ENCODE data around the gene HSD11B1L.

HSD11B1L gene

GRCh38 chr19:5717215-5717935 lies 36.5 kb downstream of the HSD11B1L start:
- CTCF ChIA-PET: interaction anchor here (0.7 to 1.6 kb wide), 3 partner anchors 11 to 72 kb away, joined by 3 to 6 read pairs (median 3); no protein-coding TSS in a partner anchor
- H3K36me3 ChIP-seq (ENCODE audit: control insufficient read depth in 2 of 2, insufficient read depth in 1 of 2, low read length in 2 of 2): peaks cover 28 to 34% of the 10 kb centered on the region in 2 experiments; a peak in 2 of 3 replicates
- H3K27ac ChIP-seq (ENCODE audit: extremely low read depth, low read depth, low read length): no peak overlapping the region; the same call in 1 of the 2 replicates
- peaks cover 12% of the 10 kb centered on the region; the same call in 1 of the 2 replicates for H3K4me1 ChIP-seq (ENCODE audit: control insufficient read depth, insufficient read depth, low read length)
- no peak overlapping the region for H3K4me3 ChIP-seq (ENCODE audit: low read depth, low read length)
- no peaks in the 10 kb centered on the region for H3K9me3 ChIP-seq (ENCODE audit: control insufficient read depth, insufficient read depth, low read depth, low read length)
- POLR2A ChIA-PET: interaction anchor here (0.6 to 4.1 kb wide), 4 partner anchors 9 to 35 kb away, joined by 4 to 62 read pairs (median 8); partner anchors contain the start of gene RPL36
- no peak for TF ChIP-seq SP3 (tag by site-specific recombination; IDR thresholded peaks at IDR 0.05)
- no peak for TF ChIP-seq ZNF146 (tag by site-specific recombination; IDR thresholded peaks at IDR 0.05)
- no peak for TF ChIP-seq ZBTB1 (tag by site-specific recombination; IDR thresholded peaks at IDR 0.05)
- no peak for TF ChIP-seq ZNF510 (tag by site-specific recombination; IDR thresholded peaks at IDR 0.05; ENCODE audit: insufficient replicate concordance)
- no peak for TF ChIP-seq ZNF549 (tag by site-specific recombination; IDR thresholded peaks at IDR 0.05)
- TF ChIP-seq ZFHX2 (tag by site-specific recombination; conservative IDR thresholded peaks at IDR 0.05): no peak
- no peak for TF ChIP-seq ZFP69B (tag by site-specific recombination; IDR thresholded peaks at IDR 0.05)
- TF ChIP-seq YY2 (tag by site-specific recombination; IDR thresholded peaks at IDR 0.05): no peak
- TF ChIP-seq ZNF221 (tag by site-specific recombination; IDR thresholded peaks at IDR 0.05; ENCODE audit: borderline replicate concordance): no peak
- TF ChIP-seq ZBTB21 (tag by site-specific recombination; IDR thresholded peaks at IDR 0.05): no peak
- no peak for TF ChIP-seq ZNF785 (tag by site-specific recombination; IDR thresholded peaks at IDR 0.05)
- no peak for TF ChIP-seq ZNF394 (tag by site-specific recombination; IDR thresholded peaks at IDR 0.05; ENCODE audit: borderline replicate concordance)
- TF ChIP-seq ZIC2 (tag by site-specific recombination; IDR thresholded peaks at IDR 0.05): no peak
- no peak for TF ChIP-seq ZNF837 (tag by site-specific recombination; IDR thresholded peaks at IDR 0.05)
- no peak for TF ChIP-seq ZNF792 (tag by site-specific recombination; IDR thresholded peaks at IDR 0.05)
- no peak for TF ChIP-seq ZNF76 (tag by site-specific recombination; IDR thresholded peaks at IDR 0.05; ENCODE audit: borderline replicate concordance, low read depth)
- TF ChIP-seq ZNF555 (tag by site-specific recombination; conservative IDR thresholded peaks at IDR 0.05): no peak
- TF ChIP-seq ZNF639 (tag by site-specific recombination; IDR thresholded peaks at IDR 0.05): no peak
- no peak for TF ChIP-seq ZNF843 (tag by site-specific recombination; IDR thresholded peaks at IDR 0.05)

GRCh38 chr19:5718037-5718578 lies 37.3 kb downstream of the HSD11B1L start:
- peak overlapping the region; percentile 68 for H3K4me3 ChIP-seq (ENCODE audit: low read depth, low read length)
- no peaks in the 10 kb centered on the region for H3K9me3 ChIP-seq (ENCODE audit: control insufficient read depth, insufficient read depth, low read depth, low read length)
- POLR2A ChIA-PET: interaction anchor here (0.5 to 4.1 kb wide), 12 partner anchors 10 to 1359 kb away, joined by 3 to 62 read pairs (median 4); partner anchors contain the start of genes DUS3L, NDUFA11 and RPL36
- peaks cover 12% of the 10 kb centered on the region; the same call in 1 of the 2 replicates for H3K4me1 ChIP-seq (ENCODE audit: control insufficient read depth, insufficient read depth, low read length)
- peaks cover 22 to 27% of the 10 kb centered on the region in 2 experiments; a peak in 2 of 3 replicates for H3K36me3 ChIP-seq (ENCODE audit: control insufficient read depth in 2 of 2, insufficient read depth in 1 of 2, low read length in 2 of 2)
- TF ChIP-seq ZBTB8A (tag by site-specific recombination; IDR thresholded peaks at IDR 0.05): 0 out of 2 replicates have a peak, but pooled peaks have one; percentile 11
- 0 out of 2 replicates have a peak, but pooled peaks have one; percentile 24 for TF ChIP-seq EGR2 (tag by site-specific recombination; IDR thresholded peaks at IDR 0.05; ENCODE audit: low read depth)
- no peak for TF ChIP-seq KLF7 (tag by site-specific recombination; IDR thresholded peaks at IDR 0.05; ENCODE audit: borderline replicate concordance)
- peak; percentile 61 for TF ChIP-seq ZFHX2 (tag by site-specific recombination; conservative IDR thresholded peaks at IDR 0.05)
- TF ChIP-seq PRDM10 (tag by site-specific recombination; IDR thresholded peaks at IDR 0.05): peak; percentile 99
- peak overlapping the region; percentile 80 for H3K27ac ChIP-seq (ENCODE audit: extremely low read depth, low read depth, low read length)
- CTCF ChIA-PET: interaction anchor here (0.9 to 1.6 kb wide), 5 partner anchors 12 to 72 kb away, joined by 3 to 7 read pairs (median 3); partner anchors contain the start of gene RPL36
